HK-2 (cell line): ENCODE data around the gene HIVEP2.

ENCODE experiments used
- DNase-seq: peaks from one replicate; pipeline ENCODE4 v3.0.0-alpha.2; 2018; ENCODE audit not compliant: unreplicated experiment

HIVEP2 gene

GRCh38 chr6:142781129-142781528, 163.8 kb downstream of the HIVEP2 start:
- no peak for DNase-seq

GRCh38 chr6:142773859-142774648, 170.9 kb downstream of the HIVEP2 start:
- no peak for DNase-seq

- DNase-seq = no peak
Observed at GRCh38 chr6:142773324-142773723, 171.7 kb downstream of the HIVEP2 start.

- no peak for DNase-seq
Observed at GRCh38 chr6:142771162-142771561, 173.8 kb downstream of the HIVEP2 start.

- DNase-seq = no peak
Observed at GRCh38 chr6:142765306-142765705, 179.7 kb downstream of the HIVEP2 start.

GRCh38 chr6:142764311-142764710, 180.7 kb downstream of the HIVEP2 start:
- no peak for DNase-seq

GRCh38 chr6:142763205-142763604, 181.8 kb downstream of the HIVEP2 start:
- peak; percentile 27 for DNase-seq

GRCh38 chr6:142761756-142762155, 183.2 kb downstream of the HIVEP2 start:
- no peak for DNase-seq

GRCh38 chr6:142760152-142760551, 184.8 kb downstream of the HIVEP2 start:
- DNase-seq = no peak

GRCh38 chr6:142758629-142759025, 186.3 kb downstream of the HIVEP2 start:
- DNase-seq = no peak

GRCh38 chr6:142757852-142758628, 186.9 kb downstream of the HIVEP2 start:
- no peak for DNase-seq

GRCh38 chr6:142756215-142756630, 188.8 kb downstream of the HIVEP2 start:
- peak; percentile 70 for DNase-seq

GRCh38 chr6:142753196-142753595, 191.8 kb downstream of the HIVEP2 start:
- DNase-seq = no peak

- DNase-seq = no peak
Observed at GRCh38 chr6:142752348-142752747, 192.6 kb downstream of the HIVEP2 start.

GRCh38 chr6:142751452-142751851, 193.5 kb downstream of the HIVEP2 start:
- DNase-seq = no peak

GRCh38 chr6:142750998-142751397, 194.0 kb downstream of the HIVEP2 start:
- DNase-seq = no peak

GRCh38 chr6:142749556-142749955, 195.4 kb downstream of the HIVEP2 start:
- DNase-seq = no peak

GRCh38 chr6:142746524-142746923, 198.5 kb downstream of the HIVEP2 start:
- DNase-seq = no peak

GRCh38 chr6:142744836-142745235, 200.1 kb downstream of the HIVEP2 start:
- DNase-seq = no peak

- no peak for DNase-seq
Observed at GRCh38 chr6:142740449-142740848, 204.5 kb downstream of the HIVEP2 start.

- no peak for DNase-seq
Observed at GRCh38 chr6:142738731-142739130, 206.2 kb downstream of the HIVEP2 start.

GRCh38 chr6:142738035-142738396, 207.0 kb downstream of the HIVEP2 start:
- no peak for DNase-seq

- DNase-seq = no peak
Observed at GRCh38 chr6:142737368-142738034, 207.5 kb downstream of the HIVEP2 start.
